ENCODE results near the gene PEX16.

The PEX16 gene

DNA sequence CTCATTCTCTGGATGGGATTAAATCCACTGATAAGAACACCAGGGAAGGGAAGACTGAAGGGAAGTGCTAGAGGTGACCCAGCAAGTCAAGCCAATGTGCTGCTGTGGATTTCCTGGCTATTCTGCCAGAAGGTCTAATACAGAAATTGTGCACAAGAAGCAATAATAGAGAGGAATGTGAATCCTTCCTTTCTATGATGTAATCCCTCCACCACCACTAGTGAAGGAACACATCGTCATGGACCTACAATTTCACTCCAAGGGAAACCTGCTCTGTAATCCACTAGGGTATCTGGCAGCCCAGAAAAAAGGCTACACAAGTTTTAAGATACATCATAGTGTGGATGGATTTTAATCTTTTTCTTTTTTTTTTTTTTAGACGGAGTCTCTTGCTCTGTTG is 22.2 kb upstream of the PEX16 start:
- TF ChIP-seq POLR2A (IDR thresholded peaks at IDR 0.05; ENCODE audit: extremely low read depth, insufficient read length) (no peak), MYC (IDR thresholded peaks at IDR 0.05; ENCODE audit: low read depth, low read length) (no peak)
- TF ChIP-seq, protein P1, sequence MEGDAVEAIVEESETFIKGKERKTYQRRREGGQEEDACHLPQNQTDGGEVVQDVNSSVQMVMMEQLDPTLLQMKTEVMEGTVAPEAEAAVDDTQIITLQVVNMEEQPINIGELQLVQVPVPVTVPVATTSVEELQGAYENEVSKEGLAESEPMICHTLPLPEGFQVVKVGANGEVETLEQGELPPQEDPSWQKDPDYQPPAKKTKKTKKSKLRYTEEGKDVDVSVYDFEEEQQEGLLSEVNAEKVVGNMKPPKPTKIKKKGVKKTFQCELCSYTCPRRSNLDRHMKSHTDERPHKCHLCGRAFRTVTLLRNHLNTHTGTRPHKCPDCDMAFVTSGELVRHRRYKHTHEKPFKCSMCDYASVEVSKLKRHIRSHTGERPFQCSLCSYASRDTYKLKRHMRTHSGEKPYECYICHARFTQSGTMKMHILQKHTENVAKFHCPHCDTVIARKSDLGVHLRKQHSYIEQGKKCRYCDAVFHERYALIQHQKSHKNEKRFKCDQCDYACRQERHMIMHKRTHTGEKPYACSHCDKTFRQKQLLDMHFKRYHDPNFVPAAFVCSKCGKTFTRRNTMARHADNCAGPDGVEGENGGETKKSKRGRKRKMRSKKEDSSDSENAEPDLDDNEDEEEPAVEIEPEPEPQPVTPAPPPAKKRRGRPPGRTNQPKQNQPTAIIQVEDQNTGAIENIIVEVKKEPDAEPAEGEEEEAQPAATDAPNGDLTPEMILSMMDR (IDR thresholded peaks at IDR 0.05; ENCODE audit: low read depth, low read length): no peak
- TF ChIP-seq, protein P2, sequence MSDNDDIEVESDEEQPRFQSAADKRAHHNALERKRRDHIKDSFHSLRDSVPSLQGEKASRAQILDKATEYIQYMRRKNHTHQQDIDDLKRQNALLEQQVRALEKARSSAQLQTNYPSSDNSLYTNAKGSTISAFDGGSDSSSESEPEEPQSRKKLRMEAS (IDR thresholded peaks at IDR 0.05; ENCODE audit: low read depth, low read length): no peak
- H3K4me3 ChIP-seq (ENCODE audit: low read depth, low read length): no peak overlapping the region
- DNase-seq (ENCODE audit: low read depth): no peak

DNA sequence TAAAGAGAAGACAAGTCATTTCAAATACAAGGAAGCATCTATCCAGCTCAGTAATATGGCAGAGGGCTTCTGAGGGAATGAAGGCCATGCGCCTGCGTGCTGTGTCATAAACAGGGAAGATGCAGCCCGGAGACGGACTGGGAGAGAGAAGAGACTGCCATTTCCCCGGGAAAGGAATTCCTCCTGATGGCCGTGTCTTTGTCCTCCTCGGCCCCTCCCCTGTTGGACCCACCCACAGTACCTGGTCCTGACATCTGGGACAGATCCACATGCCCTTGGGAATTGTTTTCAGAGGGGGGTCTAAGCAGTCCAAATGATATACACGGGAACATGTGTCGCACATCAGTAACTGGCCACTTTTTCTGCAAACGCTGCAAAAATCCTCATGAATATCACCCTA is 20.2 kb upstream of the PEX16 start:
- DNase-seq (ENCODE audit: low read depth): no peak
- TF ChIP-seq POLR2A (IDR thresholded peaks at IDR 0.05; ENCODE audit: extremely low read depth, insufficient read length) (no peak), MYC (IDR thresholded peaks at IDR 0.05; ENCODE audit: low read depth, low read length) (no peak)
- TF ChIP-seq, protein P2 (IDR thresholded peaks at IDR 0.05; ENCODE audit: low read depth, low read length): no peak
- TF ChIP-seq, protein P1 (IDR thresholded peaks at IDR 0.05; ENCODE audit: low read depth, low read length): no peak
- no peak overlapping the region for H3K4me3 ChIP-seq (ENCODE audit: low read depth, low read length)

DNA sequence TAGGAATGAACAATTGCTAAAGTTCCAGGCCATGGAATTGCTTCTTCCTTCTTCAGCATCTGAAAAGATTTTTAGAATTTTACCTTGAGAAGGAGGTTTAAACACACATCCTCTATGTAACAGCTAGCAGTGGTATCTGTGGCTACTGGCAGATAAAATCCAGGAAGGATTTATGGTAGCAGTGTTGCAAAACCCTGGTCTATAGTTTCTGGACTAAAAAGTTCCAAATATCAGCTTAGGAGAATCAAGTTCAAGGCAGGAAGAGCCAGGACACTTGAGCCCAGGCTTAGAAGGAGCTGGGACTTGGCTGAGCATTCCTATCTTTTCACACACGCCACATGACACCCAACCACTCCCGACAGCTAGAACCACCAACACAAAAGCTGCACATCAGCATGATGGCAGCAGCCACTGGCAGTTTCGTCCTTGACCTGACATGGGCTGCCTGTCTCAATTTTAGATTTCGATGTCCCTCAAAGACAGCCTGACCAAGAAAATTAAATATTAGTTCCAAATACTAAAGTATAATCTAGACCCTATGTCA is 18.9 kb upstream of the PEX16 start:
- TF ChIP-seq, protein P1 (IDR thresholded peaks at IDR 0.05; ENCODE audit: low read depth, low read length): no peak
- TF ChIP-seq, protein P2 (IDR thresholded peaks at IDR 0.05; ENCODE audit: low read depth, low read length): no peak
- no peak for DNase-seq (ENCODE audit: low read depth)
- no peak overlapping the region for H3K4me3 ChIP-seq (ENCODE audit: low read depth, low read length)

DNA sequence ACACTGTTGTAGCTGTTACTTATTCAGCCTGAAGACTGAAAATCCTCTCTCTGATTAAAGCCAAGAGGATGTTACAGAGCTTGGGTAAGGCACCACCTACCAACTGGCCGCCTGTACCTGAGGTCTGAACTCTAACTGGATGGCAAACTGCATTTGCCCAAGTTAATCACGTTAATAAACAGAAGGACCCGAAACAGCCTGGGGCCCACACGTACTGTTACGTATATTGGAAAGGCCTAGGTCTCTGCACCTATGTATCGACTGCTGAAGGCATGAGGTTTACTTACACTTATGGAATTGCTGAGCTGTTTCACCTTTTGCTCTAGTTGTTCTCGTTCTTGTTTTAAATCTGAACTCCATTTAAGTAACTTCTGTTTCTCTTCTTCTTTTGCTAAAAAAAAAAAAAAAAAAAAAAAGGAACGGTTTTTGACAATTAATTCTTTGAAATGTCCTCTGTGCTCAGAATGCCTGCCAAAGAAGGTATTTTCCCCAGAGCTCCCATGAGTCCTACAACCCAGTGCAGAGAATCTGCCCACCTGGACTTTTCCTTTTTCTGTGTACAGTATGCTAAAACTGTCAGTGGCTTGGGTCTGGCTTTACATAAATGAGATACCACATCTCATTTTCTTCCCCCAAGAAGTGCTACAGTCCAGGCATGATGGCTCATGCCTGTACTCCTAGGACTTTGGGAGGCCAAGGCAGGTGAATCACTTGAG is 17.8 kb upstream of the PEX16 start:
- no peak for TF ChIP-seq POLR2A (IDR thresholded peaks at IDR 0.05; ENCODE audit: extremely low read depth, insufficient read length)
- TF ChIP-seq, protein P2 (IDR thresholded peaks at IDR 0.05; ENCODE audit: low read depth, low read length): no peak
- no peak for TF ChIP-seq MYC (IDR thresholded peaks at IDR 0.05; ENCODE audit: low read depth, low read length)
- TF ChIP-seq, protein P1 (IDR thresholded peaks at IDR 0.05; ENCODE audit: low read depth, low read length): no peak

DNA sequence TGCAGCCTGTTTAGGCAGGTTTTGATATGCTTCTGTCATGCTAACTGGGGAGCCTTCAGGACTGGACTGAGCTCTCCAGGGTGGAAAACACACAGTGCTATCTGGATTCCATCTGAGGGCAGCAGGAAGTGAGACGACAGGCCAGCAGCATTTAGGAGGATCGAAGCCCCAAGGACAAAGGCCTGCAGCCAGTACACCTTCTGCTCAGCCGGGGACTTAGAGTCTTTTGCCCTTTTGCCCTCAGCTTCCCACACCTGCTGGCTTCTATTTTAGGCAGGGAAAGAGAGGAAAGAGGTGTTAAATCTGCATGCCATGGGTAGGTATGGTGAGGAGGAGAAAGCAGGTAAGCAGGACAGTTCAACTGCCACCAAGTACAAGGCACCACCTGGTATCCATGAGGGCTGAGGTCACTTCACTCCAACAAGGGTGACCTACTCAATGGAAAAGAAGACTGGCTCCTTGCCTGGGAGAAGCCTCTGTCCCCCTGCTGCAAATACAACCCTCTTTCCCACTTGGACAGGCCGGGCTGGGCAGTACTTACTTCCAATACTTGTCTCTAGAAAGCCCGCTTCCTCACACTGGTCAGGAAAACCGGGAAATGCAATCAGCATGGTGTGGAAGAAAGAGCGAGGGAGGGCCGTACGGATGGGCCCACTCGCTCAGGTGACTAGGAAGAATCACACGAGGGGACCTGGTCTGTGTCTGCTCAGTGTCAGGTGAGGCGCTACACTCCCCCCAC is 17.1 kb upstream of the PEX16 start:
- no peak overlapping the region for H3K4me3 ChIP-seq (ENCODE audit: low read depth, low read length)

More for the DNA sequence above, 17.8 kb upstream of the PEX16 start:
- H3K4me3 ChIP-seq (ENCODE audit: low read depth, low read length): no peak overlapping the region
- DNase-seq (ENCODE audit: low read depth): no peak

More for the DNA sequence above, 17.1 kb upstream of the PEX16 start:
- TF ChIP-seq, protein P1 (IDR thresholded peaks at IDR 0.05; ENCODE audit: low read depth, low read length): no peak
- TF ChIP-seq MYC (IDR thresholded peaks at IDR 0.05; ENCODE audit: low read depth, low read length): no peak
- TF ChIP-seq POLR2A (IDR thresholded peaks at IDR 0.05; ENCODE audit: extremely low read depth, insufficient read length): no peak
- TF ChIP-seq, protein P2 (IDR thresholded peaks at IDR 0.05; ENCODE audit: low read depth, low read length): no peak
- no peak for DNase-seq (ENCODE audit: low read depth)
